DND-41 (cell line): ENCODE measurements around the gene ADH7.

Experiments used
- ATAC-seq: fragments of 200-7000 bp; cut with Tn5 transposase; 3 replicates; pipeline ENCODE4 v1.9.1; 2021; ENCODE audit warnings: low read depth; ENCODE audit not compliant: insufficient read depth
- DNase-seq: peaks from one replicate; pipeline ENCODE4 v3.0.0-alpha.2; 2020
- H2AFZ ChIP-seq: 2 replicates; pipeline ENCODE4 v1.6.0; 2012; ENCODE audit warnings: low read depth, low read length
- H3K27ac ChIP-seq: 2 replicates; pipeline ENCODE4 v1.5.1; 2012; ENCODE audit warnings: low read length, inconsistent platforms
- H3K27me3 ChIP-seq: fragments of 200-600 bp; sonication (generic); 2 replicates; pipeline ENCODE4 v1.6.0; 2012; ENCODE audit warnings: low read length, mild to moderate bottlenecking, inconsistent platforms; ENCODE audit not compliant: insufficient read depth, poor library complexity
- H3K36me3 ChIP-seq: 2 replicates; pipeline ENCODE4 v1.5.1; 2012; ENCODE audit warnings: low read length, inconsistent platforms; ENCODE audit not compliant: insufficient read depth
- H3K4me1 ChIP-seq: 2 replicates; pipeline ENCODE4 v1.5.1; 2012; ENCODE audit warnings: mild to moderate bottlenecking, low read length; ENCODE audit not compliant: insufficient read depth
- H3K4me2 ChIP-seq: 2 replicates; pipeline ENCODE4 v1.6.0; 2012; ENCODE audit warnings: mild to moderate bottlenecking, moderate library complexity, low read length, inconsistent platforms; ENCODE audit not compliant: insufficient read depth
- H3K4me3 ChIP-seq, 2 experiments: fragments of 200-600 bp in 1 of 2; shearing (Covaris generic) in 1 of 2; 2 replicates each; pipeline ENCODE4 v1.5.1; 2012 to 2016; ENCODE audit warnings: inconsistent platforms in 2 of 2, low read length in 2 of 2, mild to moderate bottlenecking in 2 of 2, low read depth in 1 of 2, moderate library complexity in 1 of 2
- H3K79me2 ChIP-seq: 2 replicates; pipeline ENCODE4 v1.6.0; 2012; ENCODE audit warnings: low read length, inconsistent platforms; ENCODE audit not compliant: insufficient read depth
- H3K9ac ChIP-seq: 2 replicates; pipeline ENCODE4 v1.6.0; 2012; ENCODE audit warnings: low read depth, mild to moderate bottlenecking, inconsistent platforms, low read length, moderate library complexity
- H3K9me3 ChIP-seq: 2 replicates; pipeline ENCODE4 v1.5.1; 2012; ENCODE audit warnings: low read length, moderate library complexity, mild to moderate bottlenecking, inconsistent platforms; ENCODE audit not compliant: insufficient read depth, severe bottlenecking
- H4K20me1 ChIP-seq: 2 replicates; pipeline ENCODE4 v1.6.0; 2012; ENCODE audit warnings: low read length; ENCODE audit not compliant: insufficient read depth
- EZH2 ChIP-seq: IDR thresholded peaks from 3 replicates; pipeline ENCODE4 v1.6.1; 2012; ENCODE audit warnings: borderline replicate concordance, low read depth, mild to moderate bottlenecking, moderate library complexity, low read length, inconsistent platforms; ENCODE audit not compliant: severe bottlenecking
- TF ChIP-seq, protein P1 (sequence below): IDR thresholded peaks from 2 replicates; pipeline ENCODE4 v1.5.1; 2012; ENCODE audit warnings: borderline replicate concordance, low read length, moderate library complexity, mild to moderate bottlenecking; ENCODE audit not compliant: poor library complexity, severe bottlenecking; ENCODE audit errors: extremely low read depth

ADH7 gene

DNA sequence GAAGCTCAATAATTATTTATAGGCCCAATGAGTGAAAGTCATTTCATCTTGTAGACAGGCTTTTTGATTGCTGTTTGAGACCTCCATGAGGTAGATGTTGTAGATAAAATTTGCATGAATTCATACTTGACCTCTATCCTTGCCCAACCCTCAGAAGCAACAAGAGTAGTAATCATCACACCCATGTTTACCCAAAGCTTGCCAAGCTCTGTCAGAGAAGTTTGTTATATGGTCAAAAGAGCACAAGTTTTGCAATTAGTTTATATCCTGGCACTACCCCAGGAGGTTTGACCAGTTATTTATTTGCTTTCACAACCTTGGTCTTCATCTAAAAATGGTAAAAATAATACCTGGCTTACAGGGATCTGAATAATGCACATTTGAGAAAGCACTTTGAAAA is 20.7 kb downstream of the ADH7 start:
- Histone ChIP-seq H3K4me1 (no peaks in the 10 kb centered on the region), H3K27ac (no peak overlapping the region), H2AFZ (no peak overlapping the region), H3K9me3 (no peaks in the 10 kb centered on the region), H3K79me2 (no peaks in the 10 kb centered on the region), H3K4me2 (no peak overlapping the region), H3K4me3 (no peak overlapping the region), H3K27me3 (no peaks in the 10 kb centered on the region), H3K36me3 (no peaks in the 10 kb centered on the region), H4K20me1 (no peaks in the 10 kb centered on the region), H3K9ac (no peak overlapping the region)
- DNase-seq, result no peak
- no peak for ATAC-seq
- TF ChIP-seq, protein P1, sequence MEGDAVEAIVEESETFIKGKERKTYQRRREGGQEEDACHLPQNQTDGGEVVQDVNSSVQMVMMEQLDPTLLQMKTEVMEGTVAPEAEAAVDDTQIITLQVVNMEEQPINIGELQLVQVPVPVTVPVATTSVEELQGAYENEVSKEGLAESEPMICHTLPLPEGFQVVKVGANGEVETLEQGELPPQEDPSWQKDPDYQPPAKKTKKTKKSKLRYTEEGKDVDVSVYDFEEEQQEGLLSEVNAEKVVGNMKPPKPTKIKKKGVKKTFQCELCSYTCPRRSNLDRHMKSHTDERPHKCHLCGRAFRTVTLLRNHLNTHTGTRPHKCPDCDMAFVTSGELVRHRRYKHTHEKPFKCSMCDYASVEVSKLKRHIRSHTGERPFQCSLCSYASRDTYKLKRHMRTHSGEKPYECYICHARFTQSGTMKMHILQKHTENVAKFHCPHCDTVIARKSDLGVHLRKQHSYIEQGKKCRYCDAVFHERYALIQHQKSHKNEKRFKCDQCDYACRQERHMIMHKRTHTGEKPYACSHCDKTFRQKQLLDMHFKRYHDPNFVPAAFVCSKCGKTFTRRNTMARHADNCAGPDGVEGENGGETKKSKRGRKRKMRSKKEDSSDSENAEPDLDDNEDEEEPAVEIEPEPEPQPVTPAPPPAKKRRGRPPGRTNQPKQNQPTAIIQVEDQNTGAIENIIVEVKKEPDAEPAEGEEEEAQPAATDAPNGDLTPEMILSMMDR, result no peak
- no peak for TF ChIP-seq EZH2

DNA sequence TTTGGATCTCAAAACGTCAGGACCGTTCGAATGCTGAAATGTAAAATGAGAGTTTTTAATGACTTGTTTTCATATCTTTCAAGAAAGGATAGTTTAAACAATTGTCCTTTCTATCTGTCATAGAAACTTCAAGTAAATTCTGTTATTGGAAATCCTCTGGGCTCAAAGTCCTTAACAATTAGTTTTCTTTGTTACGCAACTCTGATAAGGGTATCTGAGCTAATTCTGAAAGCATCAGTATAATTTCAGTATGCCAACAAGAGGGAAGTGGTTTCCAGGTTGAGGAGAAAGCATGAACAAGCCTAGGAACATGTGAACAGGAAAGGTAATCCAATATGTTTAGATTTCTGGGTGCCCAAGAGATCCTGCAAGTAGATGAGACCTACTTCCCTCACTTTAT is 22.0 kb downstream of the ADH7 start:
- no peaks in the 10 kb centered on the region for H3K27me3 ChIP-seq
- no peak for DNase-seq
- no peaks in the 10 kb centered on the region for H3K9me3 ChIP-seq
- no peaks in the 10 kb centered on the region for H4K20me1 ChIP-seq
- H3K4me3 ChIP-seq, result no peak overlapping the region
- no peaks in the 10 kb centered on the region for H3K4me1 ChIP-seq
- TF ChIP-seq EZH2, result no peak
- TF ChIP-seq, protein P1, result no peak
- no peak overlapping the region for H3K27ac ChIP-seq
- no peak overlapping the region for H2AFZ ChIP-seq
- ATAC-seq, result no peak
- no peak overlapping the region for H3K9ac ChIP-seq
- no peaks in the 10 kb centered on the region for H3K36me3 ChIP-seq
- H3K79me2 ChIP-seq, result no peaks in the 10 kb centered on the region
- no peak overlapping the region for H3K4me2 ChIP-seq

DNA sequence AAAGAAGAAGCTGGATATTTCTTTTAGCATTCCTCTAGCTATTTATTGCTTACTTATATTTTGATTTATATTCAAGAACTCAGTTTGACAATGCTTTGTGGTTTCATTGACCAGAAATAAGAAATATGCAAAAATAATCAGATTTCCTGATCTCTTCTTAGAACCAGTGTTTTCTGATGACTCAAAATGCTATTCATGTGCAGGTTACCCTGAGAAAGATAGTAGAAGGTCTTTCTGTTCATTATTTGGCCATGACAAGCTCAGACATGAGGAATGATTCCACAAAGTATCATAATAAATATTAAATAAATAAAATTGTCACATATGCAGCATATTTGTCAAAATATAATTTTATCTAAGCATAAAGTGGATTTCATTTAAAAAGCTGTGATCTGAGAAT is 24.1 kb downstream of the ADH7 start:
- Histone ChIP-seq H3K9me3 (no peaks in the 10 kb centered on the region), H3K27me3 (no peaks in the 10 kb centered on the region), H3K4me3 (no peak overlapping the region), H3K4me1 (no peaks in the 10 kb centered on the region), H3K36me3 (no peaks in the 10 kb centered on the region), H3K9ac (no peak overlapping the region), H3K27ac (no peak overlapping the region), H2AFZ (no peak overlapping the region), H3K4me2 (no peak overlapping the region), H4K20me1 (no peaks in the 10 kb centered on the region), H3K79me2 (no peaks in the 10 kb centered on the region)
- ATAC-seq (no peak), DNase-seq (no peak)
- TF ChIP-seq EZH2, result no peak

DNA sequence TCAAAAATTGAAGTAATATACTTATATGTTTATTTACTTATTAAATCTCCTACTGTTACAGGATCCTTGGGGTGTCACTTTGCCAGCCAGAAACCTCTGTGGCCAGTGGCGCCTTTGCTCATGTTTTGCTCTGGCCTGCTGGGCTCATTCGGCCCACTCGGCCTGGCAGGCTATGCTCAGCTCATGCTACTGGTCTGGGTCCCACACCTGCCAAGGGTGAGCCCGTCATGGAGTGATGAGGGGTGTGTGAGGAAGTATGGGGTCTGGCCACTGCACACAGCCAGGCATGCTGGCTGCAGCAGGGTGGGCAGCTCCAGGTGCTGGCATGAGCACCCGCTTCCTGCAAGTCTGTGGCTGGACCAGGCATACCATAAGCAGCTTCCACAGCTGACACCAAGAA is 25.1 kb downstream of the ADH7 start:
- no peak overlapping the region for H3K27ac ChIP-seq
- no peak overlapping the region for H3K4me2 ChIP-seq
- no peak for ATAC-seq
- no peak for DNase-seq
- H3K4me1 ChIP-seq, result no peaks in the 10 kb centered on the region
- no peaks in the 10 kb centered on the region for H4K20me1 ChIP-seq
- TF ChIP-seq, protein P1, result no peak
- no peak for TF ChIP-seq EZH2
- no peak overlapping the region for H3K9ac ChIP-seq
- H3K79me2 ChIP-seq, result no peaks in the 10 kb centered on the region
- H3K27me3 ChIP-seq, result no peaks in the 10 kb centered on the region
- no peaks in the 10 kb centered on the region for H3K36me3 ChIP-seq
- H3K9me3 ChIP-seq, result no peaks in the 10 kb centered on the region
- H3K4me3 ChIP-seq, result no peak overlapping the region
- no peak overlapping the region for H2AFZ ChIP-seq
